H9 (cell line): ENCODE results near the gene YTHDC1. TPM values are rescaled to one million over a fixed set of nuclear protein-coding genes. Genes with fewer than 3 reads are reported as not detected.

Experiments used
- DNase-seq: peaks from one replicate; pipeline ENCODE4 v3.0.0-alpha.2; 2017
- H2AFZ ChIP-seq: one replicate; pipeline ENCODE4 v1.6.1; 2013; ENCODE audit warnings: mild to moderate bottlenecking, low read length, control low read depth, moderate library complexity
- H2AK5ac ChIP-seq: 2 replicates; pipeline ENCODE4 v1.6.1; 2013; ENCODE audit warnings: low read length, control low read depth, mixed read lengths; ENCODE audit not compliant: insufficient read length
- H2BK120ac ChIP-seq: one replicate; pipeline ENCODE4 v1.6.1; 2013; ENCODE audit warnings: low read depth, mild to moderate bottlenecking, low read length, control low read depth, inconsistent platforms; ENCODE audit not compliant: poor library complexity, severe bottlenecking
- H2BK12ac ChIP-seq: 2 replicates; pipeline ENCODE4 v1.6.1; 2013; ENCODE audit warnings: low read length, control low read depth, mixed read lengths, low read depth; ENCODE audit not compliant: insufficient read length
- H2BK15ac ChIP-seq: 2 replicates; pipeline ENCODE4 v1.6.1; 2013; ENCODE audit warnings: low read depth, low read length, control low read depth
- H2BK20ac ChIP-seq: one replicate; pipeline ENCODE4 v1.6.1; 2013; ENCODE audit warnings: low read depth, mild to moderate bottlenecking, low read length, control low read depth, inconsistent platforms; ENCODE audit not compliant: poor library complexity, severe bottlenecking
- H2BK5ac ChIP-seq: 2 replicates; pipeline ENCODE4 v1.6.1; 2013; ENCODE audit warnings: low read length, control low read depth, mixed read lengths; ENCODE audit not compliant: insufficient read length
- H3K14ac ChIP-seq: 2 replicates; pipeline ENCODE4 v1.6.1; 2013; ENCODE audit warnings: low read length, control low read depth; ENCODE audit not compliant: insufficient read depth
- H3K18ac ChIP-seq: 2 replicates; pipeline ENCODE4 v1.6.1; 2013; ENCODE audit warnings: low read depth, mild to moderate bottlenecking, mixed read lengths, low read length, control low read depth; ENCODE audit not compliant: insufficient read length
- H3K23ac ChIP-seq: 2 replicates; pipeline ENCODE4 v1.6.1; 2013; ENCODE audit warnings: low read length, control low read depth, mixed read lengths, low read depth; ENCODE audit not compliant: insufficient read length
- H3K23me2 ChIP-seq: 2 replicates; pipeline ENCODE4 v1.6.1; 2013; ENCODE audit warnings: low read depth, mild to moderate bottlenecking, mixed read lengths, low read length, control low read depth; ENCODE audit not compliant: insufficient read length, poor library complexity, severe bottlenecking
- H3K27ac ChIP-seq: 2 replicates; pipeline ENCODE4 v1.5.1; 2013; ENCODE audit warnings: low read length, control low read depth, mixed read lengths, low read depth; ENCODE audit not compliant: insufficient read length
- H3K27me3 ChIP-seq: 2 replicates; pipeline ENCODE4 v1.6.1; 2013; ENCODE audit warnings: low read length, control low read depth, inconsistent platforms; ENCODE audit not compliant: insufficient read depth
- H3K4ac ChIP-seq: 2 replicates; pipeline ENCODE4 v1.6.1; 2013; ENCODE audit warnings: low read depth, mild to moderate bottlenecking, control low read depth, inconsistent platforms, low read length, moderate library complexity
- H3K4me1 ChIP-seq: 2 replicates; pipeline ENCODE4 v1.6.1; 2013; ENCODE audit warnings: low read length, control low read depth, inconsistent platforms; ENCODE audit not compliant: insufficient read depth
- H3K4me2 ChIP-seq: 2 replicates; pipeline ENCODE4 v1.6.1; 2013; ENCODE audit warnings: low read length, control low read depth, mixed read lengths; ENCODE audit not compliant: insufficient read length, insufficient read depth
- H3K56ac ChIP-seq: 2 replicates; pipeline ENCODE4 v1.6.1; 2013; ENCODE audit warnings: low read depth, mild to moderate bottlenecking, mixed read lengths, low read length, control low read depth; ENCODE audit not compliant: insufficient read length
- H3K79me1 ChIP-seq: 2 replicates; pipeline ENCODE4 v1.6.1; 2013; ENCODE audit warnings: low read depth, mild to moderate bottlenecking, moderate library complexity, low read length, control low read depth, inconsistent platforms; ENCODE audit not compliant: insufficient read depth, poor library complexity, severe bottlenecking
- H3K79me2 ChIP-seq: 2 replicates; pipeline ENCODE4 v1.6.1; 2013; ENCODE audit warnings: low read length, control low read depth, inconsistent platforms; ENCODE audit not compliant: insufficient read depth
- H3K9ac ChIP-seq: 2 replicates; pipeline ENCODE4 v1.6.1; 2013; ENCODE audit warnings: low read length, control low read depth, mixed read lengths; ENCODE audit not compliant: insufficient read length; ENCODE audit errors: extremely low read depth
- H3K9me3 ChIP-seq: one replicate; pipeline ENCODE4 v1.6.1; 2013; ENCODE audit warnings: low read depth, low read length, inconsistent platforms; ENCODE audit not compliant: control insufficient read depth
- H3T11ph ChIP-seq: one replicate; pipeline ENCODE4 v1.6.1; 2013; ENCODE audit warnings: mild to moderate bottlenecking, low read length, control low read depth, inconsistent platforms
- H4K20me1 ChIP-seq: one replicate; pipeline ENCODE4 v1.6.1; 2013; ENCODE audit not compliant: control insufficient read depth, insufficient read length, insufficient read depth
- H4K5ac ChIP-seq: 2 replicates; pipeline ENCODE4 v1.6.1; 2013; ENCODE audit warnings: low read depth, mild to moderate bottlenecking, mixed read lengths, low read length, control low read depth; ENCODE audit not compliant: insufficient read length
- H4K8ac ChIP-seq: replicated peaks from 2 replicates; pipeline ENCODE4 v1.6.1; 2013; ENCODE audit warnings: low read length, control low read depth, mixed read lengths, low read depth; ENCODE audit not compliant: insufficient read length
- H4K91ac ChIP-seq: 2 replicates; pipeline ENCODE4 v1.6.1; 2013; ENCODE audit warnings: low read depth, mild to moderate bottlenecking, moderate library complexity, mixed read lengths, low read length, control low read depth; ENCODE audit not compliant: insufficient read length
- H3K27ac Mint-ChIP-seq, 3 experiments: 2 replicates in 2 of 3; 3 replicates in 1 of 3; pipeline ENCODE4 v1.8.0; 2020 to 2021; ENCODE audit warnings: mixed read lengths in 3 of 3, mild to moderate bottlenecking in 1 of 3, moderate library complexity in 1 of 3
- H3K27me3 Mint-ChIP-seq: 2 replicates; pipeline ENCODE4 v1.8.0; 2021; ENCODE audit warnings: low read depth, mild to moderate bottlenecking, moderate library complexity, mixed read lengths
- H3K36me3 Mint-ChIP-seq, 3 experiments: 2 replicates in 2 of 3; 3 replicates in 1 of 3; pipeline ENCODE4 v1.8.0; 2020 to 2021; ENCODE audit warnings: low read depth in 3 of 3, mixed read lengths in 3 of 3; ENCODE audit not compliant: insufficient read depth in 1 of 3
- H3K4me1 Mint-ChIP-seq, 2 experiments: 2 replicates each; pipeline ENCODE4 v1.8.0; 2020; ENCODE audit warnings: mixed read lengths in 2 of 2
- H3K4me3 Mint-ChIP-seq, 2 experiments: 2 replicates in 1 of 2; 3 replicates in 1 of 2; pipeline ENCODE4 v1.8.0; 2020 to 2021; ENCODE audit warnings: mild to moderate bottlenecking in 2 of 2, mixed read lengths in 2 of 2, moderate library complexity in 1 of 2
- H3K9me3 Mint-ChIP-seq, 2 experiments: 2 replicates in 1 of 2; 3 replicates in 1 of 2; pipeline ENCODE4 v1.8.0; 2020; ENCODE audit warnings: mild to moderate bottlenecking in 2 of 2, mixed read lengths in 2 of 2, moderate library complexity in 1 of 2
- CTCF ChIP-seq: fragments of 200-600 bp; sonication (generic); conservative IDR thresholded peaks from 3 replicates; pipeline ENCODE4 v1.8.0; 2021; ENCODE audit warnings: antibody characterized with exemption, mild to moderate bottlenecking
- WGBS: extraction: QIAGEN DNeasy Blood & Tissue Kit; methylation state at CpG from one replicate; pipeline ENCODE4 v1.1.7; 2013; ENCODE audit warnings: missing lambda C conversion rate, low lambda C conversion rate, mixed read lengths; ENCODE audit not compliant: insufficient read length; ENCODE audit errors: extremely low coverage; 5-methylcytosine and 5-hydroxymethylcytosine counted together
- total RNA-seq: library from RNA; stranded (reverse); gene quantifications from 2 replicates; pipeline ENCODE4 v1.2.1, GENCODE V29; 2021

Gene YTHDC1
- total RNA-seq, 1 experiment from 2014 or later, result 158 TPM

GRCh38 chr4:68326141-68326540 is 23.7 kb downstream of the YTHDC1 start:
- no peaks in the 10 kb centered on the region for H3K79me2 ChIP-seq
- H4K8ac ChIP-seq, result no peak overlapping the region
- no peak overlapping the region for H2BK12ac ChIP-seq
- H3K9me3 ChIP-seq, result no peaks in the 10 kb centered on the region
- no peak overlapping the region for H3K18ac ChIP-seq
- no peak overlapping the region for H3K9ac ChIP-seq
- Mint-ChIP-seq H3K4me1 (no peaks in the 10 kb centered on the region; a peak in 1 of 4 replicates), H3K9me3 (no peaks in the 10 kb centered on the region), H3K27me3 (no peaks in the 10 kb centered on the region), H3K27ac (peak overlapping the region in 1 of 3 experiments; percentile 70; a peak in 2 of 7 replicates), H3K4me3 (no peak overlapping the region), H3K36me3 (peaks cover 25 to 87% (median 79%) of the 10 kb centered on the region in 3 experiments; a peak in 6 of 7 replicates)
- H2BK5ac ChIP-seq, result no peak overlapping the region
- no peak overlapping the region for H3K4me2 ChIP-seq
- no peak overlapping the region for H3K23ac ChIP-seq
- no peak overlapping the region for H4K91ac ChIP-seq
- no CpG with 5 or more reads among the region's 1 CpG for WGBS
- H3T11ph ChIP-seq, result no peak overlapping the region
- no peaks in the 10 kb centered on the region for H3K4me1 ChIP-seq
- no peak overlapping the region for H2AK5ac ChIP-seq
- no peaks in the 10 kb centered on the region for H4K20me1 ChIP-seq
- no peak overlapping the region for H2AFZ ChIP-seq
- H2BK120ac ChIP-seq, result no peak overlapping the region
- no peak overlapping the region for H4K5ac ChIP-seq
- TF ChIP-seq CTCF, result no peak
- no peaks in the 10 kb centered on the region for H3K27me3 ChIP-seq
- no peak overlapping the region for H2BK15ac ChIP-seq
- no peak for DNase-seq
- no peak overlapping the region for H2BK20ac ChIP-seq
- H3K79me1 ChIP-seq, result no peaks in the 10 kb centered on the region
- no peak overlapping the region for H3K14ac ChIP-seq
- no peak overlapping the region for H3K4ac ChIP-seq
- no peaks in the 10 kb centered on the region for H3K23me2 ChIP-seq
- no peak overlapping the region for H3K27ac ChIP-seq
- no peak overlapping the region for H3K56ac ChIP-seq
